ENCODE data around the gene ZMYM5.
"Not testable (repeated sequence)": the region's sequence is repeated elsewhere in the genome, so short reads cannot be mapped to it uniquely, and the experiment has no call there.

Gene ZMYM5

DNA sequence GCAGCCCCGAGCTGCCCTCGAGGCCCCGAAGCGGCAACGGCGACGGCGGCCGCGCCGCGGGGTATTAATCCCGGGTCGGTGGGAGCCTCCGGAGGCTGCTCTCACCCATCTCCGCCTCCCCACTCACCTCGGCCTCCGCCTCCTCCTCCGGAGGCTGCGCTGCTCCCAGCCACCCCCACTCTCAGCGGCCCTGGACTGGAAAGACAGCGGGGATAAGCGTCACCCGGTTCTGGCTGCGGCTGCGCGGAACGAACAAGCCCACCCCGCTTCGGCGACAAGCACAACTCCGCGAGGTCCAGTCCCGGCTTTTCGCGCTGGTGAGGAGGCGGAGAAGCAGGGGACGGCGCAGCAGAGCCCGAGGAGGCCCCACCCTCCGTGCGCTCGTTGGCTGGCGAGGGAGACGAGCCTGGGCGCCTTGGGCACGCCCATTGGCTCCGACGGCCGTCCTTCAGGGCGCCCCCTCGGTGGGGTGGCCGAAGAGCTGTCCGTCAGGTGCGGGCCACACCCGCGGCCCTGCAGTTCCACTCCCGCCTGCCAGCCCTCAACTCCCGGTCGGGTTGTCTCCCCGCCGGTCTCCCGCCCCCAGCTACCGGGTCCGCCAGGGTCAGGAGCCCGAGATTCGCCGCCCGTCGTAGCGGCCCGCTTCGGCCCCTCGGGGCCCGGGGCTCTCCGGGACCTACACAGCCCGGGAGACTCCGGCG lies at the start of gene ZMYM5:
ZMYM5 (minus strand) TSS at position 327 of the 701 bp plus-strand sequence. CDS start 11,469 bp downstream, outside the sequence.
- DNase-seq: peak; percentile 96

DNA sequence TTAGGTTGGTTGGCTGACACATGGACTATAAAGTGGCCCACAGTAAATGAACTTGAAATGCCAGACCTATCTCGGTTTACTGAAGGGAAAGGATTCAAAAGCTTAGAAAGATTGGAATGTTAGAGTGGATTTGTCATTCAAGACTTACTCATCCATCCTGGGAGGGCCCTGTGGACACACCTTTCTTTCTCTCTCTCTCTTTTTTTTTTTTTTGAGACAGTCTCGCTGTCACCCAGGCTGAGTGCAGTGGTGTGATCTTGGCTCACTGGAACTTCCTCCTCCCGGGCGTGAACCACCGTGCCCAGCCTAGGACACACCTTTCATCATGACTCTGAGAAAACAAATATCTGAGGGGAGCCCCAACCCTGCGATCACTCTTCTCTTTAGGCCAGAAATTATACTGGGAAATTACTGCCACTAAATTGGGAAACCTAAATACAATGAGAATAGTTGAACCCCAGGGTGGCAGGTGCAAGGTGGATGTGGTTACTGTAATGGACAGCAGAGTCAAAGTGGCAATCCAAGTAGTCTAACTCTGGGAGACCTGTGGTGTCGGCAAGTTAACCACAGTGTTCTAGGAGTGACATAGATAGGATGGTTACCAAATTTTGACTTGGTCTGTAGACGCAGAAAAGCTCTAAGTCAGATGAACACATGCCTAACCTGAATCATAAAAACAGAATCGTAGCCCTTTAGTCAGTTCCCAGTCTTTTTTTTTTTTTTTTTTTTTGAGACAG lies 47.1 kb upstream of the ZMYM5 start:
- DNase-seq: no peak

DNA sequence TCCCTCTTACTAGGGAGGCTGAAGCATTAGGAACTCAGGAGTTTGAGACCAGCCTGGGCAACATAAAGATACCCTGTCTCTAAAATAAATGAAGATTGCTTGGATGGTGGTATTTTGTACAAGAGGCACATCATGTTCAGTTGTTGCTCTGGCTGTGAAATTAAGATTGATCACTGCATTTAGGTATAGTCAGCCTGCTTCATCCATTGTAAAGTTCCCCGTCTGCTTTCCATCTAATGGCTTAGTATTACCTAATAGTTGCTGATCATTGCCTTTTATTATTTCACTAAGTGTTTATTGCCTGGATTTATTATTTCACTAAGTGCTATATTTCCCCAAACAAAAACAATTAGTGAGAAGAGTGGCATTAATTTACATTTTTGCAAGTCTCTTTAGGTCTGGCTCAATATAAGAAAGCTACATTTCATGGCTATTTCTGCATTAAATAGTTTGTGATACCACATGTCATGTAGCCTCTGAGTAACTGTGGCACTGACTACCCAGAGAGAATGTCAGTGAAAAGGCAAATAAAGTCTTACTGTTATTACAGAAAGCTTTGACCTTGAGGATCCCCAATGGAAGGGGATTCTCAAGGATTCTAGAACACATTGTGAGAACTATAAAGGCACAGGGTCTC lies 45.0 kb upstream of the ZMYM5 start:
- no peak for DNase-seq

DNA sequence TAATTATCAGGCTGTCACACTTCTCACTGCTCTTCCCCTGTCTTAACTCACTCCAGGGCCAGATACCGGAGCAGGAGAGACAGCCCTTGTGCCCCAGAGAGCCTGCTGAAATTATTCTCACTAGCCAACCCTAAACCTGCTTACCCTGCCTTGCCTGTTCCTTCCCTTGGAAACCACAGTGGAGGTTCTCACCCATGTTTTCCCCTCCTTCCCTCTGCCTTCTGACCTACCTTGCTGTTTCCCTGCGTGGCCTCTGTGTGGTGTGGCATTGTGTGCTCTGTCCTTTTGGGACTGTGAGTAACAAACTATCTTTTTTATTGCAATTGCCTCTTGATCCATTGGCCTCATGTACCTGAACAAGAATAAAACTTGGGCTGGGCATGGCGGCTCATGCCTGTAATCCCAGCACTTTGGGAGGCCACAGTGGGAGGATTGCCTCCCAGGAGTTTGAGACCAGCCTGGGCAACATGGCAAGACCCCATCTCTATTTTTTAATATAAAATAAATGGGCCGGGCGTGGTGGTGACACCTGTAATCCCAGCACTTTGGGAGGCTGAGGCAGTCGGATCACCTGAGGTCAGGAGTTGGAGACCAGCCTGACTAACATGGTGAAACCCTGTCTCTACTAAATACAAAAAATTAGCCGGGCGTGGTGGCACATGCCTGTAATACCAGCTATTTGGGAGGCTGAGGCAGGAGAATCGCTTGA lies 42.2 kb upstream of the ZMYM5 start:
- DNase-seq: not testable (repeated sequence)

DNA sequence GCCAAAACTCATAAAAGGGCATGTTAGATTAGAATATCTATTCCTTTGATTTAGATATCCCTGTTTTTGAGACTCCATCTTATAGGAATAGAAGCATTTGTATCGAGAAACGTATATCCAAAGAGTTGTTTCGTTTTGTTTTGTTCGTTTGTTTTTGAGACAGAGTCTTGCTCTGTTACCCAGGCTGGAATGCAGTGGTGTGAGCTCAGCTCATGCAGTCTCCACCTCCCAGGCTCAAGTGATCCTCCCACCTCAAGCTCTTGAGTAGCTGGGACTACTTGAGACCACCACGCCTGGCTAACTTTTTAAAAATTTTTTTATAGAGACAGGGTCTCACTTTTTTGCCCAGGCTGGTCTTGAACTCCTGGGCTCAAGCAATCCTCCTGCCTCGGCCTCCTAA lies 26.6 kb upstream of the ZMYM5 start:
- no peak for DNase-seq

DNA sequence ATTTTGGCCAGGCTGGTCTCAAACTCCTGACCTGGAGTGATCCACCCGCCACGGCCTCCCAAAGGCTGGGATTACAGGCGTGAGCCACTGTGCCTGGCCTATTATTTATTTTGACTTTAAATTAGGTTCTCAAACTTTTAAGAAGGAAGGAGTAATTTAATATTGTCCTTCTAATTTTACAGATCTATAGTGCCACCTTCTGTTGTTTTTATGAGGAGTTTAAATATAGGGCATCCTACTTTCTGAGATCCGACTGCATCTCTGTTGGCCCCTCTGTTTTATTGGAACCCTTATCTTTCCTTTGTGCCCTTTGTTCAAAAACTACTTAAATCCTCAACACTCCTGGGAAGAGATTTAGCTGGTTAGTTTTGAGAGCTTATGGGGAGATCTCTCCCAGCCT lies 25.4 kb upstream of the ZMYM5 start:
- DNase-seq: peak; percentile 19

DNA sequence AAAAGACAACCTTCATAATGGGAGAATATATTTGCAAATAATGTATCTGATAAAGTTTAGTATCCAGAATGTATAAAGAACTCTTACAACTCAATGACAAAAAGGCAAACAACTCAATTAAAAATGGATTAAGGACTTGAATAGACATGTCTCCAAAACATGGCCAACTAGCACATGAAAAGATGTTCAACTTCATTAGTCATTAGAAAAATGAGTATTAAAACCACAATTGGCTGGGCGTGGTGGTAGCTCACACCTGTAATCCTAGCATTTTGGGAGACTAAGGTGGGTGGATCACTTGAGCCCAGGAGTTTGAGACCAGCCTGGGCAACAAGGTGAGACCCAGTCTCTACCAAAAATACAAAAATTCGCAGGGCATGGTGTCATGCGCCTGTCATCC lies 18.8 kb upstream of the ZMYM5 start:
- DNase-seq: no peak

DNA sequence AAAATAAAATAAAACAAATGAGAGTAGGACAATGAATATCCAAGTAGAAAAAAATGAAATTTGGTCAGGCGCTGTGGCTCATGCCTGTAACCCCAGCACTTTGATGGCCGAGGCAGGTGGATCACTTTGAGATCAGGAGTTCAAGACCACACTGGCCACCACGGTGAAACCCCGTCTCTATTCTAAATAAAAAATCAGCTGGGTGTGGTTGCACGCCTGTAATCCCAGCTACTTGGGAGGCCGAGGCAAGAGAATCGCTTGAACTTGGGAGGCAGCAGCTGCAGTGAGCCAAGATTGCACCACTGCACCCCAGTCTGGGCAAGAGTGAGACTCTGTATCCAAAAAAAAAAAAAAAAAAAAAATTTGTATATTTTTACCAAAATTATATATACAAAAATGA lies 18.2 kb upstream of the ZMYM5 start:
- DNase-seq: no peak

DNA sequence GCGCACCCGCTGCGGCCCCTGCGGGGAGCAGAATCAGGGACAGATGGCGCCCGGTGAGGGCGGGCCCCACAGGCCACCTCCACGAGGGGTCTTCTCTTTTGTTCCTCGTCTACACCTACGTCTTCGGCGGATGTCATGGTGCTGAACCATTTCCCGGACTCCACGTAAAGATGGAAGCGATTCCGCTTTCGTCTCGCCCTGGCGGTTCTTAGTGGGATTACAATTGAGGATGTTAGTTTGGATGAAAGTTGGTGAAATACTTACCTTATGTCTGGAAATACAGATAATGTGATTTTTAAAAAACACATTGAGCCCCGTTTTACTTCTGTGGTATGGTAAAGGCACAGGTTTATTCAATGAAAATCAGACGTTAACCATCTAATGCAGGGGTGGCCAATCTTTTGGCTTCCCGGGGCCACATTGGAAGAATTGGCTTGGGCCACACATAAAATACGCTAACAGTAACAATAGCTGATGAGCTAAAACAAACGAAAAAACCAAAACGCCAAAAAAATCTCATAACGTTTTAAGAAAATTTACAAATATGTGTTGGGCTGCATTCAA lies 1.4 kb upstream of the ZMYM5 start:
- peak; percentile 90 for DNase-seq

DNA sequence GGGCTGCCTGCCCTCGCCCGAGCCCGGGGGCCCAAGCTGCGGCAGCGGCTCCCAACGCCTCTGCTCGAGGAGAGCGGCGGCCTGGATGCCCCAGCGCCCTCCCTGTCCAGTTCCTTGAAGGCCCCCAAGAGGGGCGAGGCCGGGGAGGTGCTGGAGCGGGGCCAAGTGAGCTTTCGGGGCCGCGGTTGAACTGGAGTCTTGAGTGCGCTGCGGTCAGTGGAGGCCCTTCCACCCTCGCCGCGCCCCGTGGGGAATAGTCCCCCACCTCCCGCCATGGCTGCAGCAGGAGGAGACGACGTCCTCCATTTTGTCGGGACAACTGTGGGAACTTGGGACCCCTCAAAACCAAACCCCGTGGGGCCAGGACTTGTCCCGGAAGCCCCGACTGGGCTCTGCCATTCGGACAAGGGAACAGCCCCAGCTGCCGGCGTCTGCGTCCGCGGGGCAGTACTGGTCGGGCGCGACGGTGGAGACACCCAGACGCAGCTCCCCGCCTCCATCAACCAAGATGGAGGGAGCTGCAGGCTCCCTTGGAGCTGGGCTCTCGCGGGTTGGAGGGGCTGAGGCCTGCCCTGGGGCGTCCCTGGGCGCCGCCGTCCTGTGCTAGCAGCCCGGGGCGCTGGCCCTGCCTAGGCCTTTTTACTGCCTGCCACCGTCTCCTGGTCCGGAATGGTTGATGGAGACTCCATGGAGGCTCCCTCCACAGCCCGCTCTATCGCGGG lies 736 bp upstream of the ZMYM5 start:
- peak; percentile 67 for DNase-seq

DNA sequence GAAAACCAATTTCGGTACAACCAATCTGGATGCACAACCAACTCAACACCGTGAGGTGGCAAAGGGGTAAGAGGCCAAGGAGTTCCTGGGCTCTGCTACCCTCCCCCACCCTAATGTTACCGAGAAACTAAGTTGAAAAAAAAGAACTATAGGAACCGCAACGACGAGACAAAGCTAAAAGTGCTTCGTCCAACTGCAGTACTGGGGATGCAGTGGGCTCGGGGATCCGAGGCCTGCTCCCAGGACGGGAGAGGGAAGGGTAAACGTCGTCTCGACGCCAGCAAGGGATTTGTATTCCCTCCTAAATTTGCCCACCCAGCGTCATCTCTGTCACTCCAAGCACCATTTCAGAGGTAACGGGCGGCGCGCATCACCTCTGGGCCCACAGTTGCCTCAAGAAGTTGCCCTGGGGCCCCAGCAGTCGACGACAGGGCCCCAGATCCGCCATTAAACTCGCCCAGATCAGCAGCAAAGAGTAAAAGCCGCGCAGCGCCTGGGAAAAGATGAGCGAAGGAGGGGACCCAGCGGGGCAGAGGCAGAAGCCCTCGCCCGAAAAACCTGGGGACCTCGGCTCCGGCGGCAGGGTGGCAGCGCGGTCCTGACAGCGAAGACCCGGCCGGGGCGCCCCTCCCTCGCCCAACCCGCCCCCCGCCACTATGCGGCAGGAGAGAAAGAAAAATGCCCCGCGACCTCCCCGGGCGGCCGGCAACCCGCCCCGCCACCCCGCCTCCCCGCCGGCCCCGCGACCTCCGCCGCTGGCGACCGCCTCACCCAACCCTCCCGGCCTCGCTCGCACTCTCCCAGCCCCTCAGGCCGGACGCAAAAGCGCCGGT lies 752 bp downstream of the ZMYM5 start:
- peak; percentile 59 for DNase-seq

DNA sequence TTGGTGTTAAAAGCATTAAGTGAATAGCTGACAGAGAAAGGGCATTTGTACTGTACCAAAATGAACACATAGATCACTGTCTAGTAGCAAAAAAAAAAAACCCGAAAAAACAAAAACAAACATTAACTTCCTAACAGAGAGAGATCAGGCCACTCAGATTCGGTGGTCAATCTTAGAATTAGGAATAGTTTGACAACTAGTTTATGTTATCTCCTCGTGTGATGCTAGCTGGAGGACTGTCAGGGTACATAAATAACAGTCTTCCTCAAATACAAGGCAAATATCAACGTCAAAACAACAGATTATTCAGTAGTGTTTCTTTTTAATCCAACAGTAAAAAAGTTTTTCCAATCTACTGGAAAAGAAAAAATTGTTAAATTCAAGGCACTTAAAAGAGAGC lies 1.7 kb downstream of the ZMYM5 start:
- DNase-seq: no peak

DNA sequence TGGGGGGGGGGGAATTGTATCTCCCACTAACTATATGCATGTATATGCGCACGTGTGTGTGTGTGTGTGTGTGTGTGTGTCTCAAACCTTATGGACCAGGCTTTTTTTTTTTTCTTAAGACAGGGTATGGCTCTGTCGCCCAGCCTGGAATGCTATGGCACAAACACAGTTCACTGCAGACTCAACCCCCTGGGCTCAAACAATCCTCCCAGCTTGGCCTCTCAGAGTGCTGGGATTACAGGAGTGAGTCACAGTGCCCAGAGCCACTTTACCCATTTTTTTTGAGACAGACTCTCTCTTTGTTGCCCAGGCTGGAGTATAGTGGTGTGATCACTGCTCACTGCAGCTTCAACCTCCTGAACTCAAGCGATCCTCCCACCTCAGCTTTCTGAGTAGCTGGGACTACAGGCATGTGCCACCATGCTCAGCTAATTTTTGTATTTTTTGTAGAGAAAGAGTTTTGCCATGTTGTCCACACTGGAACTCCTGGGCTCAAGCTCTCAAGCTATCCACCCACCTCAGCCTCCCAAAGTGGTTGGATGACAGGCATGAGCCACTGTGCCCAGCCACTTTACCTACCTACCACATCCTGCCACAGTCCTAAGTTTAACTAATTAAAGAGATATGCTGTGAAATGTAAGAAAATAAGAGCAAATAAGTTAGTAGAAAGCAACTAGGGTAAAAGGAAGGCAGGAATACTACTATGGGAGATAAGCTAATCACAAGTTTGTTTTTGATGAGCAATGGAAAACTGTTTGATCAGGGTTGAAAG lies 2.4 kb downstream of the ZMYM5 start:
- DNase-seq: peak; percentile 23

DNA sequence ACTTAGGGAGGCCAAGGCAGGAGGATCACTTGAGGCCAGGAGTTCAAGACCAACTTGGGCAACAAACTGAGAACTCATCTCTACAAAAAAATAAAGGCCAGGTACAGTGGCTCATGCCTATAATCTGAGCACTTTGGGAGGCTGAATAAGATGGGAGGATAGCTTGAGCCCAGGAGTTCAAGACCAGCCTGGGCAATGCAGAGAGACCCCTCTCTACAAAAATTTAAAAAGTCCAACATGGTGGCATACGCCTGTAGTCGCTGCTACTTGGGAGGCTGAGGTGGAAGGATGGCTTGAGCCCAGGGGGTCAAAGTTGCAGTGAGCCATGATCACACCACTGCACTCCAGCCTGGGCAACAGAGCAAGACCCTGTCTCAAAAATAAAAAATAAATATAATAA lies 5.8 kb downstream of the ZMYM5 start:
- DNase-seq: not testable (repeated sequence)

DNA sequence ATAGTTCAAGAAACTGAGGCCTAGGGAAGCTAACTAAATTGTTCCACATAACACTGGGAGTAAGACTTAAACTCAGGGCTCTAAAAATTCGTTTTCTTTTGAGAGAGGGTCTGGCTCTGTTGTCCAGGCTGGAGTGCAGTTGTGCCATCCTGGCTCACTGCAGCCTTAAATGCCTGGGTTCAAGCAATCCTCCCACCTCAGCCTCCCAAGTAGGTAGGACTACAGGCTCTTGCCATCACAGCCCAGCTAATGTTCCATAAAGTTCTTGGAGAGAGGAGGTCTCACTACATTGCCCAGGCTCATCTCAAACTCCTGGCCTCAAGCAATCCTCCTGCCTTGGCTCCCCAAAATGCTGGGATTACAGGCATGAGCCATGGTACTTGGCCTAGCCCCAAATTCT lies 10.7 kb downstream of the ZMYM5 start:
- DNase-seq: no peak

DNA sequence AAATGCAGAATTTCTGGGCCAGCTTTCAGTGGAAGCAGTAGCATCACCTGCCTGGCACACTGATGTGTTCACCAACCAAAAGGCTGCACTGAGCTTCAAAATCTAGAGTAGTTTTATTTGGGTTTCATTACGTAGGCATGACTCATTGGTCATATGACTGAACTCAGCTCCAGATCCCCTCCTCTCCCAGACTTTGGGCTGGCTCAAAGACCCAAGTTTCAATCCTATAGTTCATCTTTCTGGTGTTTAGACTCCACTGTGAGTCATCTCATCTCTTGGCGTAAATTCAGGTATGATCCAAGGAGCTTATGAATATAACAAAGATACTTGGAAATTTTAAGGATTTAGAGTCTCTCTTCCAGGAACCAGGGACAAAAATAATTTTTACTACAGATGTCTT lies 17.7 kb downstream of the ZMYM5 start:
- DNase-seq: no peak

DNA sequence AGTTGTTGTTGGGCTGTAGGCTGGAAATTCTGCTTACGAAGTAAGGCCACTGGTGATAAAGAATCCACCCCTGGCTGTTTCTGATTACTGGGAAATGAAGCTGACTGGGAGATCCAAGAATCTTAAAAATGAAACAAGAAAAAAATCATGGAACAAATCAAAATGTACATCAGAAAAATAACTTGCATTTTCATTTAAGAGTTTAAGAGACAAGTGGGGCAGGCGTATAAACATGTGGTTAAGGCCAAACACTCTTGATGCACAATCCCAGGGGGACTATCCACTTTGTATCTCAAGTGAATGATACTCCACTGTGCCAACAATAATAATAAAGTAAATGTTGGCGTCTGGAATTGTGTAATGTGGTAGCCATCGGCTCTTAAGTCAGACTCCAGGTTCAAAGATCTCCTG lies 24.6 kb downstream of the ZMYM5 start:
- DNase-seq: no peak

DNA sequence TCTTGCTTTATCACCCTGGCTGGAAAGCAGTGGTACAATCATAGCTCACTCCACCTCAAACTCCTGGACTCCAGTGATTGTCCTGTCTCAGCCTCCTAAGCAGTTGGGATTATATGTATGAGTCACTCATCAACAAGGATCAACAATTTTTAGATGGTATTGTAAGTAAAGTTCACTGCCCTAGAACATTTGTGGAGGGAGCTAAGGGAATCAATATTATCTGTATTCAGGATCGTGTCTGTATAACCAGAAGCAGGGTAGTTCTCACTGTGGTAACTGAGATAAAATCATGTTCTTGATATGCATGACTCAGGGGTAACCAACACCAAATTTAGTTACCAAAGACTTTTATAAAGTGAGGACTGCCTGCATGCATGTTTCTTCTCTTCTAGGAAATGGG lies 27.0 kb downstream of the ZMYM5 start:
- no peak for DNase-seq

DNA sequence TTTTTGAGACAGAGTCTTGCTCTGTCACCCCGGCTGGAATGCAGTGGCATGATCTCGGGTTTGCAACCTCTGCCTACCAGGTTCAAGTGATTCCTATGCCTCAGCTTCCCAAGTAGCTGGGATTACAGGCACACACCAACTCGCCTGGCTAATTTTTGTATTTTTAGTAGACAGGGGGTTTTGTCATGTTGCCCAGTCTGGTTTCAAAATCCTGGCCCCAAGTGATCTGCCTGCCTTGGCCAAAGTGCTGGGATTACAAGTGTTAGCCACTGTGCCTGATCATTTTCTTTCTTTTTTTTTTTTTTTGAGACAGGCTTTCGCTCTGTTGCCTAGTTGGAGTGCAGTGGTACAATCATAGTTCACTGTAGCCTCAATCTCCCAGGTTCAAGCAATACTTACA lies 28.7 kb downstream of the ZMYM5 start:
- DNase-seq: no peak

DNA sequence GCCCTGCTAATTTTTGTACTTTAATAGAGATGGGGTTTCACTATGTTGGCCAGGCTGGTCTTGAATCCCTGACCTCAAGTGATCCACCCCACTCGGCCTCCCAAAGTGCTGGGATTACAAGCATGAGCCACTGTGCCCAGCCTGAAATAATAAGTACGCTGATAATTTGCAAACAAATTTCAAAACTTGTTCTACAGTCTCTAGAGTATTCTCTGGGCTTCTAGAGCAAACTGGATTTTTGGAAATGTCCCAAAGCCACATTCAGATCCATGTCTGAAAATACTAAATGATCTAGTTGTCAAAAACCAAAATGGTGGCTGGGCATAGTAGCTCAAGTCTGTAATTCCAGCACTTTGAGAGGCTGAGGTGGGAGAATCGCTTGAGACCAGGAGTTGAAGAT lies 40.8 kb downstream of the ZMYM5 start:
- DNase-seq: no peak

All from CD4-positive, alpha-beta T cell treated with Interleukin-21 for 1 hour (primary cell).